Mammary epithelial cell (primary cell): ENCODE data around the gene ZSWIM8.

Experiments
- CTCF ChIP-seq, 2 donors: IDR thresholded peaks in 1 of 2; conservative IDR thresholded peaks in 1 of 2; 2 replicates each; pipeline ENCODE4 v1.5.1; 2011 to 2012; ENCODE audit warnings: inconsistent platforms in 2 of 2, low read length in 2 of 2, mild to moderate bottlenecking in 2 of 2, control low read depth in 1 of 2, low read depth in 1 of 2; ENCODE audit not compliant: insufficient read depth in 1 of 2; ENCODE audit errors: extremely low read depth in 1 of 2
- EZH2 ChIP-seq: IDR thresholded peaks from 2 replicates; pipeline ENCODE4 v1.6.1; 2012; ENCODE audit warnings: low read length, inconsistent platforms, borderline replicate concordance

GRCh38 chr10:73788864-73789658, 3.7 kb downstream of the ZSWIM8 start:
- TF ChIP-seq CTCF (conservative IDR thresholded peaks at IDR 0.05 in 1 of 2, IDR thresholded peaks at IDR 0.05 in 1 of 2; ENCODE audit: extremely low read depth in 1 of 2, insufficient read depth in 1 of 2, low read depth in 1 of 2, low read length in 2 of 2) (no peak), EZH2 (no peak)
